Lung (tissue), 12 donors: ENCODE data around the gene TTC3. TPM values are rescaled to one million over a fixed set of nuclear protein-coding genes. Genes with fewer than 3 reads are reported as not detected.

Source experiments
- ATAC-seq: fragments of 200-7000 bp; cut with Tn5 transposase; one replicate; pipeline ENCODE4 v1.9.1; 2020; ENCODE audit warnings: moderate number of reproducible peaks; ENCODE audit not compliant: insufficient read depth, low FRiP score
- DNase-seq, 3 donors: peaks; one replicate each; pipeline ENCODE4 v3.0.0-alpha.2; 2013 to 2017
- H3K27ac ChIP-seq, 2 donors: one replicate each; pipeline ENCODE4 v1.5.1; 2013; ENCODE audit warnings: mild to moderate bottlenecking in 2 of 2, moderate library complexity in 2 of 2, control low read depth in 1 of 2, inconsistent platforms in 1 of 2, low read depth in 1 of 2, low read length in 1 of 2
- H3K27me3 ChIP-seq, 3 donors: one replicate each; pipeline ENCODE4 v1.5.1; 2013; ENCODE audit warnings: low read length in 2 of 3; ENCODE audit not compliant: control insufficient read depth in 3 of 3, insufficient read depth in 3 of 3
- H3K36me3 ChIP-seq, 4 donors: one replicate each; pipeline ENCODE4 v1.5.1; 2013; ENCODE audit warnings: low read length in 4 of 4, mild to moderate bottlenecking in 1 of 4, moderate library complexity in 1 of 4; ENCODE audit not compliant: control insufficient read depth in 4 of 4, insufficient read depth in 4 of 4
- H3K4me1 ChIP-seq, 5 donors: one replicate each; pipeline ENCODE4 v1.5.1; 2013; ENCODE audit warnings: low read length in 5 of 5, mild to moderate bottlenecking in 2 of 5, moderate library complexity in 1 of 5; ENCODE audit not compliant: control insufficient read depth in 5 of 5, insufficient read depth in 5 of 5
- H3K4me3 ChIP-seq: one replicate; pipeline ENCODE4 v1.5.1; 2013; ENCODE audit warnings: mild to moderate bottlenecking, control low read depth, moderate library complexity
- H3K9ac ChIP-seq, 2 donors: one replicate each; pipeline ENCODE4 v1.5.1; 2013; ENCODE audit warnings: low read length in 2 of 2, control low read depth in 1 of 2; ENCODE audit not compliant: insufficient read depth in 1 of 2
- H3K9me3 ChIP-seq, 4 donors: one replicate each; pipeline ENCODE4 v1.5.1; 2013; ENCODE audit warnings: low read length in 3 of 4, mild to moderate bottlenecking in 1 of 4, moderate library complexity in 1 of 4; ENCODE audit not compliant: control insufficient read depth in 4 of 4, insufficient read depth in 3 of 4
- CTCF ChIP-seq: IDR thresholded peaks from 2 replicates; pipeline ENCODE4 v1.5.1; 2012; ENCODE audit warnings: mild to moderate bottlenecking; ENCODE audit errors: control extremely low read depth, extremely low read depth
- WGBS, 2 donors: extraction: QIAGEN DNeasy Blood & Tissue Kit; methylation state at CpG; one replicate each; pipeline ENCODE4 v1.1.7; 2013; 5-methylcytosine and 5-hydroxymethylcytosine counted together
- polyA plus RNA-seq, 2 donors: library from polyadenylated mRNA; stranded (reverse); fragments of 200-250 nt; gene quantifications; one replicate each; pipeline ENCODE4 v1.2.1, GENCODE V29; 2013
- total RNA-seq, 2 donors: library from RNA; depleted of rRNA in 1 of 2; stranded (reverse); fragments of >200 nt in 1 of 2; gene quantifications; one replicate each; pipeline ENCODE4 v1.2.1, GENCODE V29; 2014 to 2021
- donor health status: control.
- donor health status: control.
- donor health status: Bipolar disorder and iron deficiency.
- donor health status: healthy.
- donor health status: DM: yes; HTN: yes; CAD: no.

Gene TTC3
- total and polyA plus RNA-seq, 4 donors = 19.0 to 310 (median 50.9) TPM

- Histone ChIP-seq H3K36me3 (peaks cover 0 to 6% (median 2%) of the 10 kb centered on the region in 4 donors), H3K4me3 (no peak overlapping the region), H3K9me3 (peaks cover 0 to under 1% (median 0%) of the 10 kb centered on the region in 4 donors), H3K27me3 (no peaks in the 10 kb centered on the region), H3K9ac (no peak overlapping the region), H3K4me1 (peaks cover 0 to 9% (median 5%) of the 10 kb centered on the region in 5 donors), H3K27ac (no peak overlapping the region)
- peak; percentile 34 for ATAC-seq
- DNase-seq = no peak
- no peak for TF ChIP-seq CTCF
- WGBS, 2 donors = 80 to 83% methylated on average over 7 of the region's 7 CpGs
Observed at GRCh38 chr21:37061926-37062592, 11.0 kb upstream of the TTC3 start.

GRCh38 chr21:37062593-37062935 lies 10.5 kb upstream of the TTC3 start:
- Histone ChIP-seq H3K36me3 (peaks cover 0 to 6% (median 2%) of the 10 kb centered on the region in 4 donors), H3K9me3 (no peaks in the 10 kb centered on the region), H3K9ac (no peak overlapping the region), H3K27ac (no peak overlapping the region), H3K27me3 (no peaks in the 10 kb centered on the region), H3K4me3 (no peak overlapping the region), H3K4me1 (peaks cover 0 to 9% (median 5%) of the 10 kb centered on the region in 5 donors)
- TF ChIP-seq CTCF = no peak
- WGBS, 2 donors = 89 to 90% methylated on average over 6 of the region's 6 CpGs
- ATAC-seq = no peak
- peak in 1 of 3 donors; percentile 21 for DNase-seq

GRCh38 chr21:37063433-37063832 lies 9.6 kb upstream of the TTC3 start:
- no peak for TF ChIP-seq CTCF
- H3K36me3 ChIP-seq = peaks cover 0 to 6% (median 2%) of the 10 kb centered on the region in 4 donors
- H3K9me3 ChIP-seq = no peaks in the 10 kb centered on the region
- H3K9ac ChIP-seq = no peak overlapping the region
- DNase-seq (no peak), ATAC-seq (no peak)
- WGBS, 2 donors = 82 to 91% methylated on average over 1 of the region's 1 CpG
- H3K27ac ChIP-seq = no peak overlapping the region
- H3K4me3 ChIP-seq = no peak overlapping the region
- peaks cover 0 to 9% (median 5%) of the 10 kb centered on the region in 5 donors for H3K4me1 ChIP-seq
- no peaks in the 10 kb centered on the region for H3K27me3 ChIP-seq

- no peak for TF ChIP-seq CTCF
- H3K4me1 ChIP-seq = peaks cover 0 to 9% (median 5%) of the 10 kb centered on the region in 5 donors
- ATAC-seq = no peak
Observed at GRCh38 chr21:37064841-37065240, 8.2 kb upstream of the TTC3 start.

More at GRCh38 chr21:37064841-37065240, 8.2 kb upstream of the TTC3 start:
- Histone ChIP-seq H3K36me3 (peaks cover 0 to 10% (median 7%) of the 10 kb centered on the region in 4 donors), H3K9ac (no peak overlapping the region), H3K4me3 (no peak overlapping the region), H3K27me3 (no peaks in the 10 kb centered on the region), H3K27ac (no peak overlapping the region), H3K9me3 (no peaks in the 10 kb centered on the region)
- DNase-seq = no peak
